A549 (cell line): ENCODE results near the gene PARP1.

Experiments used
- CTCF ChIP-seq: fragments of >200 bp; sonication (Bioruptor Twin); formaldehyde crosslinking; IDR thresholded peaks from 3 replicates; pipeline ENCODE4 v1.5.1; 2016
- ELK1 ChIP-seq: fragments of 150-350 bp; IDR thresholded peaks from 2 replicates; pipeline ENCODE4 v1.6.1; 2014; ENCODE audit warnings: low read depth, mild to moderate bottlenecking, low read length
- EP300 ChIP-seq, 2 experiments: fragments of >200 bp; sonication (Bioruptor Twin); formaldehyde crosslinking; IDR thresholded peaks; 2 replicates in 1 of 2; 3 replicates in 1 of 2; pipeline ENCODE4 v1.6.1; 2016 to 2017
- HDAC2 ChIP-seq: fragments of 200-600 bp; sonication (generic); IDR thresholded peaks from 2 replicates; pipeline ENCODE4 v1.6.1; 2016
- MAFK ChIP-seq: fragments of 450-650 bp; IDR thresholded peaks from 2 replicates; pipeline ENCODE4 v1.6.1; 2014; ENCODE audit not compliant: partially characterized antibody
- NR3C1 ChIP-seq: fragments of >200 bp; sonication (Bioruptor Twin); formaldehyde crosslinking; IDR thresholded peaks from 3 replicates; pipeline ENCODE4 v1.6.1; 2017
- POLR2A ChIP-seq: IDR thresholded peaks from 2 replicates; pipeline ENCODE4 v1.6.1; 2012; ENCODE audit warnings: mild to moderate bottlenecking, low read length
- RAD21 ChIP-seq, 2 experiments: fragments of >200 bp in 1 of 2; sonication (Bioruptor Twin) in 1 of 2; formaldehyde crosslinking in 1 of 2; IDR thresholded peaks in 1 of 2; conservative IDR thresholded peaks in 1 of 2; 2 replicates in 1 of 2; 3 replicates in 1 of 2; pipeline ENCODE4 v1.6.1; 2012 to 2018; ENCODE audit warnings: inconsistent platforms in 1 of 2
- RCOR1 ChIP-seq: fragments of 150-350 bp; IDR thresholded peaks from 2 replicates; pipeline ENCODE4 v1.6.1; 2014; ENCODE audit warnings: antibody characterized with exemption, low read length, low read depth
- RNF2 ChIP-seq: fragments of 200-600 bp; sonication (generic); IDR thresholded peaks from 2 replicates; pipeline ENCODE4 v1.6.1; 2016; ENCODE audit warnings: low read depth, mild to moderate bottlenecking, antibody characterized with exemption, moderate library complexity, borderline replicate concordance
- TF ChIP-seq, protein P1 (sequence below): fragments of 200-600 bp; sonication (generic); IDR thresholded peaks from 2 replicates; pipeline ENCODE4 v1.6.1; 2016; ENCODE audit warnings: antibody characterized with exemption, mild to moderate bottlenecking, moderate library complexity
- TF ChIP-seq, protein P2 (sequence below): fragments of >200 bp; sonication (Bioruptor Twin); formaldehyde crosslinking; IDR thresholded peaks from 3 replicates; pipeline ENCODE4 v1.6.1; 2016
- TF ChIP-seq, protein P3 (sequence below): IDR thresholded peaks from 2 replicates; pipeline ENCODE4 v1.6.1; 2012

DNA sequence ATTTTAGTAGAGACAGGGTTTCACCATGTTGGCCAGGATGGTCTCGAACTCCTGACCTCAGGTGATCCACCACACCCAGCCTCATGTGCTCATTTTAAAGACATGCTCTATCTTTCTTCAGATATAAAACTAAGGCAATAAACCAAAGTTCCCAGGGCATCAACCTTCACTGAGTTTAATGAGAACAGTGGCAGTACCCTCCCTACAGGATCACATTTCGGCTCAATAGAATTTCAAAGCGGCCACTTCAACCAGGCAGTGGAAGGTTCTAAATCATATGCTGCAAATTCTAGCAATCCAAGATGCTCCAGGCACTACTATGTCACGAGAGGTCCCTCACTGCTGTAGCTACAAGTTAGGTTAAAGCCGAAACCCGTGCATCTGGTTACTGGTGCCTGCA is 45.5 kb downstream of the PARP1 start:
- TF ChIP-seq CTCF = no peak
- no peak for TF ChIP-seq POLR2A
- no peak for TF ChIP-seq EP300 (IDR thresholded peaks at IDR 0.05)
- no peak for TF ChIP-seq RAD21 (conservative IDR thresholded peaks at IDR 0.05 in 1 of 2, IDR thresholded peaks at IDR 0.05 in 1 of 2)
- TF ChIP-seq, protein P1, sequence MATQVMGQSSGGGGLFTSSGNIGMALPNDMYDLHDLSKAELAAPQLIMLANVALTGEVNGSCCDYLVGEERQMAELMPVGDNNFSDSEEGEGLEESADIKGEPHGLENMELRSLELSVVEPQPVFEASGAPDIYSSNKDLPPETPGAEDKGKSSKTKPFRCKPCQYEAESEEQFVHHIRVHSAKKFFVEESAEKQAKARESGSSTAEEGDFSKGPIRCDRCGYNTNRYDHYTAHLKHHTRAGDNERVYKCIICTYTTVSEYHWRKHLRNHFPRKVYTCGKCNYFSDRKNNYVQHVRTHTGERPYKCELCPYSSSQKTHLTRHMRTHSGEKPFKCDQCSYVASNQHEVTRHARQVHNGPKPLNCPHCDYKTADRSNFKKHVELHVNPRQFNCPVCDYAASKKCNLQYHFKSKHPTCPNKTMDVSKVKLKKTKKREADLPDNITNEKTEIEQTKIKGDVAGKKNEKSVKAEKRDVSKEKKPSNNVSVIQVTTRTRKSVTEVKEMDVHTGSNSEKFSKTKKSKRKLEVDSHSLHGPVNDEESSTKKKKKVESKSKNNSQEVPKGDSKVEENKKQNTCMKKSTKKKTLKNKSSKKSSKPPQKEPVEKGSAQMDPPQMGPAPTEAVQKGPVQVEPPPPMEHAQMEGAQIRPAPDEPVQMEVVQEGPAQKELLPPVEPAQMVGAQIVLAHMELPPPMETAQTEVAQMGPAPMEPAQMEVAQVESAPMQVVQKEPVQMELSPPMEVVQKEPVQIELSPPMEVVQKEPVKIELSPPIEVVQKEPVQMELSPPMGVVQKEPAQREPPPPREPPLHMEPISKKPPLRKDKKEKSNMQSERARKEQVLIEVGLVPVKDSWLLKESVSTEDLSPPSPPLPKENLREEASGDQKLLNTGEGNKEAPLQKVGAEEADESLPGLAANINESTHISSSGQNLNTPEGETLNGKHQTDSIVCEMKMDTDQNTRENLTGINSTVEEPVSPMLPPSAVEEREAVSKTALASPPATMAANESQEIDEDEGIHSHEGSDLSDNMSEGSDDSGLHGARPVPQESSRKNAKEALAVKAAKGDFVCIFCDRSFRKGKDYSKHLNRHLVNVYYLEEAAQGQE = no peak
- TF ChIP-seq RNF2 = no peak
- TF ChIP-seq HDAC2 = no peak
- no peak for TF ChIP-seq RCOR1
- no peak for TF ChIP-seq ELK1
- TF ChIP-seq, protein P2, sequence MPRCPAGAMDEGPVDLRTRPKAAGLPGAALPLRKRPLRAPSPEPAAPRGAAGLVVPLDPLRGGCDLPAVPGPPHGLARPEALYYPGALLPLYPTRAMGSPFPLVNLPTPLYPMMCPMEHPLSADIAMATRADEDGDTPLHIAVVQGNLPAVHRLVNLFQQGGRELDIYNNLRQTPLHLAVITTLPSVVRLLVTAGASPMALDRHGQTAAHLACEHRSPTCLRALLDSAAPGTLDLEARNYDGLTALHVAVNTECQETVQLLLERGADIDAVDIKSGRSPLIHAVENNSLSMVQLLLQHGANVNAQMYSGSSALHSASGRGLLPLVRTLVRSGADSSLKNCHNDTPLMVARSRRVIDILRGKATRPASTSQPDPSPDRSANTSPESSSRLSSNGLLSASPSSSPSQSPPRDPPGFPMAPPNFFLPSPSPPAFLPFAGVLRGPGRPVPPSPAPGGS = no peak
- no peak for TF ChIP-seq NR3C1
- TF ChIP-seq MAFK = no peak
- TF ChIP-seq, protein P3, sequence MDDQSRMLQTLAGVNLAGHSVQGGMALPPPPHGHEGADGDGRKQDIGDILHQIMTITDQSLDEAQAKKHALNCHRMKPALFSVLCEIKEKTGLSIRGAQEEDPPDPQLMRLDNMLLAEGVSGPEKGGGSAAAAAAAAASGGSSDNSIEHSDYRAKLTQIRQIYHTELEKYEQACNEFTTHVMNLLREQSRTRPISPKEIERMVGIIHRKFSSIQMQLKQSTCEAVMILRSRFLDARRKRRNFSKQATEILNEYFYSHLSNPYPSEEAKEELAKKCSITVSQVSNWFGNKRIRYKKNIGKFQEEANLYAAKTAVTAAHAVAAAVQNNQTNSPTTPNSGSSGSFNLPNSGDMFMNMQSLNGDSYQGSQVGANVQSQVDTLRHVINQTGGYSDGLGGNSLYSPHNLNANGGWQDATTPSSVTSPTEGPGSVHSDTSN = no peak
